Measurements from ENCODE around the gene TEX19. TPM values are rescaled to one million over a fixed set of nuclear protein-coding genes. Genes with fewer than 3 reads are reported as not detected.

The TEX19 gene
- total RNA-seq, 2 experiments from 2014 or later = 2.0 to 3.4 TPM

DNA sequence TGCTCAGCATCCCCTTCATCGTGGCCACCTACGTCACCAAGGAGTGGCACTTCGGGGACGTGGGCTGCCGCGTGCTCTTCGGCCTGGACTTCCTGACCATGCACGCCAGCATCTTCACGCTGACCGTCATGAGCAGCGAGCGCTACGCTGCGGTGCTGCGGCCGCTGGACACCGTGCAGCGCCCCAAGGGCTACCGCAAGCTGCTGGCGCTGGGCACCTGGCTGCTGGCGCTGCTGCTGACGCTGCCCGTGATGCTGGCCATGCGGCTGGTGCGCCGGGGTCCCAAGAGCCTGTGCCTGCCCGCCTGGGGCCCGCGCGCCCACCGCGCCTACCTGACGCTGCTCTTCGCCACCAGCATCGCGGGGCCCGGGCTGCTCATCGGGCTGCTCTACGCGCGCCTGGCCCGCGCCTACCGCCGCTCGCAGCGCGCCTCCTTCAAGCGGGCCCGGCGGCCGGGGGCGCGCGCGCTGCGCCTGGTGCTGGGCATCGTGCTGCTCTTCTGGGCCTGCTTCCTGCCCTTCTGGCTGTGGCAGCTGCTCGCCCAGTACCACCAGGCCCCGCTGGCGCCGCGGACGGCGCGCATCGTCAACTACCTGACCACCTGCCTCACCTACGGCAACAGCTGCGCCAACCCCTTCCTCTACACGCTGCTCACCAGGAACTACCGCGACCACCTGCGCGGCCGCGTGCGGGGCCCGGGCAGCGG lies 15.7 kb downstream of the TEX19 start:
- TF ChIP-seq EZH2phosphoT487 (IDR thresholded peaks at IDR 0.05; ENCODE audit: borderline replicate concordance, low read depth, low read length) = no peak
- TF ChIP-seq, protein P1, sequence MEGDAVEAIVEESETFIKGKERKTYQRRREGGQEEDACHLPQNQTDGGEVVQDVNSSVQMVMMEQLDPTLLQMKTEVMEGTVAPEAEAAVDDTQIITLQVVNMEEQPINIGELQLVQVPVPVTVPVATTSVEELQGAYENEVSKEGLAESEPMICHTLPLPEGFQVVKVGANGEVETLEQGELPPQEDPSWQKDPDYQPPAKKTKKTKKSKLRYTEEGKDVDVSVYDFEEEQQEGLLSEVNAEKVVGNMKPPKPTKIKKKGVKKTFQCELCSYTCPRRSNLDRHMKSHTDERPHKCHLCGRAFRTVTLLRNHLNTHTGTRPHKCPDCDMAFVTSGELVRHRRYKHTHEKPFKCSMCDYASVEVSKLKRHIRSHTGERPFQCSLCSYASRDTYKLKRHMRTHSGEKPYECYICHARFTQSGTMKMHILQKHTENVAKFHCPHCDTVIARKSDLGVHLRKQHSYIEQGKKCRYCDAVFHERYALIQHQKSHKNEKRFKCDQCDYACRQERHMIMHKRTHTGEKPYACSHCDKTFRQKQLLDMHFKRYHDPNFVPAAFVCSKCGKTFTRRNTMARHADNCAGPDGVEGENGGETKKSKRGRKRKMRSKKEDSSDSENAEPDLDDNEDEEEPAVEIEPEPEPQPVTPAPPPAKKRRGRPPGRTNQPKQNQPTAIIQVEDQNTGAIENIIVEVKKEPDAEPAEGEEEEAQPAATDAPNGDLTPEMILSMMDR (conservative IDR thresholded peaks at IDR 0.05; ENCODE audit: low read length) = no peak
- Histone ChIP-seq H3K27ac (ENCODE audit: low read depth, low read length, poor library complexity, severe bottlenecking) (no peak overlapping the region), H3K4me3 (ENCODE audit: low read depth, low read length, poor library complexity, severe bottlenecking) (no peak overlapping the region), H3K79me2 (ENCODE audit: insufficient read depth, low read depth, low read length) (no peaks in the 10 kb centered on the region), H4K20me1 (ENCODE audit: insufficient read depth, low read length) (no peaks in the 10 kb centered on the region), H3K9me2 (ENCODE audit: insufficient read depth, low read length) (no peaks in the 10 kb centered on the region), H3K36me3 (ENCODE audit: insufficient read depth, low read length) (no peaks in the 10 kb centered on the region), H2AFZ (ENCODE audit: low read length) (no peak overlapping the region), H3K4me2 (ENCODE audit: low read length) (no peak overlapping the region), H3K9me3 (ENCODE audit: low read length) (no peaks in the 10 kb centered on the region), H3K4me1 (ENCODE audit: insufficient read depth, low read length, poor library complexity, severe bottlenecking) (peaks cover 28% of the 10 kb centered on the region)
- ChIA-PET POLR2A (interaction anchor here (0.6 kb wide), 1 partner anchor 27 kb away, joined by 5 read pairs; no protein-coding TSS in a partner anchor), CTCF (ENCODE audit: unreplicated experiment) (no interaction called here)
- BruUV-seq (replicated peaks) = no TSS peak
- intact Hi-C loops (cut with micrococcal nuclease; ENCODE audit: unreplicated experiment) = no loop called here
- DNase-seq (ENCODE audit: low spot score) = no peak

DNA sequence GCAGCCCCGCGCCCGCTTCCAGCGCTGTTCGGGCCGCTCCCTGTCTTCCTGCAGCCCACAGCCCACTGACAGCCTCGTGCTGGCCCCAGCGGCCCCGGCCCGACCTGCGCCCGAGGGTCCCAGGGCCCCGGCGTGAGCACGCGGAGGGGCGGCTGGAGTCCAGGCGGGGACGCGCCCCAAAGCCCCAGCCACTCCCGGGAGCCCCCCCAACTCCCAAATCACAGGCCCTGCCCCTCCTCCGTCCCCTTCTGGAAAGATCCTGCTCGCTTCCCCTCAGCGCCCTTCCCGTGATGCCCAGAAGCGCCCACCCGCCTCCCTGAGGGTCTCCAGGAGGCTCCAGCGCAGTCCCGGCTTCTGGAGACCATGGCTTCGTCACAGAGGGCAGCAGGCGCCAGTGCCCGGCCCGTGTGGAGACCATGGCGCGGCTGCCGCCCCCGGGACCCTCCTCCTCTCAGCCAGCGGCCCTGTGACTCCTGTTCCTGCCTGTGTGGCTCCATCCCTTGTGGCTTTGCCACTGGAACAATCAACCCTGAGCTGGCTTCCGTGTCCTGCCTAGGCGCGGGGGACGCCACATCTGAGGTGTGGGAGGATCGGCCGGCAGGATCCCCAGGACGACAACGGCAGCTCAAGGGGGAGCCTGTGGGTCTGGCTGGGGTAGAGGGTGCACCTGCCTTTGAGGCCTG lies 16.5 kb downstream of the TEX19 start:
- no peak overlapping the region for H3K27ac ChIP-seq (ENCODE audit: low read depth, low read length, poor library complexity, severe bottlenecking)
- no peak overlapping the region for H2AFZ ChIP-seq (ENCODE audit: low read length)
- H3K4me3 ChIP-seq (ENCODE audit: low read depth, low read length, poor library complexity, severe bottlenecking) = no peak overlapping the region
- no peaks in the 10 kb centered on the region for H3K36me3 ChIP-seq (ENCODE audit: insufficient read depth, low read length)
- no peak overlapping the region for H3K4me2 ChIP-seq (ENCODE audit: low read length)
- no peaks in the 10 kb centered on the region for H3K9me2 ChIP-seq (ENCODE audit: insufficient read depth, low read length)
- H3K79me2 ChIP-seq (ENCODE audit: insufficient read depth, low read depth, low read length) = no peaks in the 10 kb centered on the region
- TF ChIP-seq EZH2phosphoT487 (IDR thresholded peaks at IDR 0.05; ENCODE audit: borderline replicate concordance, low read depth, low read length) = no peak
- TF ChIP-seq, protein P1 (conservative IDR thresholded peaks at IDR 0.05; ENCODE audit: low read length) = no peak
- intact Hi-C loops (cut with micrococcal nuclease; ENCODE audit: unreplicated experiment) = no loop called here
- no TSS peak for BruUV-seq (replicated peaks)
- DNase-seq (ENCODE audit: low spot score) = no peak
- ChIA-PET POLR2A (interaction anchor here (0.6 kb wide), 1 partner anchor 26 kb away, joined by 5 read pairs; no protein-coding TSS in a partner anchor), CTCF (ENCODE audit: unreplicated experiment) (no interaction called here)
- no peaks in the 10 kb centered on the region for H4K20me1 ChIP-seq (ENCODE audit: insufficient read depth, low read length)
- H3K9me3 ChIP-seq (ENCODE audit: low read length) = no peaks in the 10 kb centered on the region
- H3K4me1 ChIP-seq (ENCODE audit: insufficient read depth, low read length, poor library complexity, severe bottlenecking) = peaks cover 23% of the 10 kb centered on the region

All from OCI-LY7 (cell line).